GM12891 (cell line): ENCODE data around the gene DPP4.

Source experiments
- DNase-seq: peaks from one replicate; pipeline ENCODE4 v3.0.0; 2011; ENCODE audit warnings: low spot score; ENCODE audit not compliant: insufficient read length
- FAIRE-seq: peaks from 2 replicates; lab custom pipeline; 2011; peaks lifted over from hg19 to GRCh38; lab: Jason Lieb, UNC
- PAX5 ChIP-seq: IDR thresholded peaks from 2 replicates; pipeline ENCODE4 v1.6.1; 2011; ENCODE audit warnings: low read length, moderate library complexity, mild to moderate bottlenecking; ENCODE audit not compliant: insufficient read depth, severe bottlenecking
- POLR2A ChIP-seq: IDR thresholded peaks from 2 replicates; pipeline ENCODE4 v1.6.1; 2011; ENCODE audit warnings: low read depth, low read length, control low read depth
- POLR2AphosphoS5 ChIP-seq: IDR thresholded peaks from 2 replicates; pipeline ENCODE4 v1.6.1; 2011; ENCODE audit warnings: low read depth, low read length, control low read depth
- POU2F2 ChIP-seq: IDR thresholded peaks from 2 replicates; pipeline ENCODE4 v1.6.1; 2011; ENCODE audit warnings: low read depth, mild to moderate bottlenecking, control low read depth, low read length, moderate library complexity
- SPI1 ChIP-seq: IDR thresholded peaks from 2 replicates; pipeline ENCODE4 v1.6.1; 2011; ENCODE audit warnings: low read depth, low read length, control low read depth
- TAF1 ChIP-seq: IDR thresholded peaks from 2 replicates; pipeline ENCODE4 v1.6.1; 2011; ENCODE audit warnings: low read depth, low read length, control low read depth

DPP4 gene

GRCh38 chr2:162090109-162090508 is 16.1 kb upstream of the DPP4 start:
- FAIRE-seq, result no peak
- TF ChIP-seq TAF1 (no peak), POLR2A (no peak), SPI1 (no peak)
- DNase-seq, result no peak

- FAIRE-seq (no peak), DNase-seq (no peak)
- TF ChIP-seq SPI1 (no peak), POU2F2 (no peak), PAX5 (no peak), POLR2A (no peak), TAF1 (no peak), POLR2AphosphoS5 (no peak)
Observed at GRCh38 chr2:162086904-162087303, 12.9 kb upstream of the DPP4 start.

GRCh38 chr2:162085090-162085891 is 11.3 kb upstream of the DPP4 start:
- TF ChIP-seq POLR2A (no peak), TAF1 (no peak)
- FAIRE-seq (no peak), DNase-seq (no peak)

GRCh38 chr2:162084536-162084935 is 10.5 kb upstream of the DPP4 start:
- no peak for DNase-seq
- no peak for TF ChIP-seq POU2F2
- no peak for TF ChIP-seq TAF1
- no peak for TF ChIP-seq PAX5
- FAIRE-seq, result no peak

GRCh38 chr2:162082681-162083080 is 8.7 kb upstream of the DPP4 start:
- no peak for FAIRE-seq
- no peak for TF ChIP-seq POU2F2
- no peak for DNase-seq

- TF ChIP-seq TAF1 (no peak), POLR2AphosphoS5 (no peak), PAX5 (no peak), POU2F2 (no peak), POLR2A (no peak), SPI1 (no peak)
- DNase-seq (no peak), FAIRE-seq (no peak)
Observed at GRCh38 chr2:162082036-162082435, 8.0 kb upstream of the DPP4 start.

- FAIRE-seq (no peak), DNase-seq (no peak)
- TF ChIP-seq PAX5, result no peak
- no peak for TF ChIP-seq POLR2AphosphoS5
- no peak for TF ChIP-seq POU2F2
- TF ChIP-seq TAF1, result no peak
- no peak for TF ChIP-seq POLR2A
Observed at GRCh38 chr2:162079514-162079913, 5.5 kb upstream of the DPP4 start.

GRCh38 chr2:162075689-162076132 is 1.7 kb upstream of the DPP4 start:
- FAIRE-seq, result no peak
- no peak for DNase-seq
- TF ChIP-seq POLR2AphosphoS5 (no peak), PAX5 (no peak), SPI1 (no peak), POU2F2 (no peak), POLR2A (no peak), TAF1 (no peak)

- DNase-seq, result no peak
- FAIRE-seq, result no peak
- no peak for TF ChIP-seq SPI1
- TF ChIP-seq POLR2AphosphoS5, result no peak
- TF ChIP-seq PAX5, result no peak
- TF ChIP-seq TAF1, result no peak
- TF ChIP-seq POLR2A, result no peak
- TF ChIP-seq POU2F2, result no peak
Observed at GRCh38 chr2:162074928-162075688, 1.1 kb upstream of the DPP4 start.

- FAIRE-seq, result no peak
- no peak for DNase-seq
- TF ChIP-seq POU2F2, result no peak
- no peak for TF ChIP-seq POLR2A
- no peak for TF ChIP-seq TAF1
- no peak for TF ChIP-seq PAX5
- TF ChIP-seq POLR2AphosphoS5, result no peak
- TF ChIP-seq SPI1, result no peak
Observed at GRCh38 chr2:162074632-162074895, 549 bp upstream of the DPP4 start.
